Measurements from ENCODE around the gene SGCG.

Gene SGCG

GRCh38 chr13:23325191-23325590, 144.4 kb downstream of the SGCG start:
- no peak for ATAC-seq (ENCODE audit: low read depth)
- peak overlapping the region; percentile 11 for H3K27ac Mint-ChIP-seq
- no peaks in the 10 kb centered on the region for H3K36me3 Mint-ChIP-seq
- H3K4me1 Mint-ChIP-seq: peaks cover 2% of the 10 kb centered on the region
- peaks cover 1% of the 10 kb centered on the region for H3K27me3 Mint-ChIP-seq
- no peak for DNase-seq (ENCODE audit: low spot score in 2 of 2)
- H3K9me3 Mint-ChIP-seq: peaks cover 1% of the 10 kb centered on the region
- no peak overlapping the region for H3K4me3 Mint-ChIP-seq

GRCh38 chr13:23330356-23330755, 149.6 kb downstream of the SGCG start:
- no peak overlapping the region for H3K4me3 Mint-ChIP-seq

GRCh38 chr13:23339225-23339624, 158.4 kb downstream of the SGCG start:
- H3K27me3 Mint-ChIP-seq: no peaks in the 10 kb centered on the region
- H3K4me3 Mint-ChIP-seq: no peak overlapping the region
- peaks cover 23% of the 10 kb centered on the region for H3K36me3 Mint-ChIP-seq

More at GRCh38 chr13:23330356-23330755, 149.6 kb downstream of the SGCG start:
- Mint-ChIP-seq H3K36me3 (peaks cover 16% of the 10 kb centered on the region), H3K27ac (no peak overlapping the region), H3K27me3 (no peaks in the 10 kb centered on the region), H3K9me3 (peaks cover 9% of the 10 kb centered on the region), H3K4me1 (peaks cover 2% of the 10 kb centered on the region)
- no peak for DNase-seq (ENCODE audit: low spot score in 2 of 2)
- no peak for ATAC-seq (ENCODE audit: low read depth)

GRCh38 chr13:23344931-23345595, 164.3 kb downstream of the SGCG start:
- DNase-seq (ENCODE audit: low spot score in 2 of 2) (no peak), ATAC-seq (ENCODE audit: low read depth) (no peak)
- no peaks in the 10 kb centered on the region for H3K27me3 Mint-ChIP-seq
- no peak overlapping the region for H3K27ac Mint-ChIP-seq
- no peaks in the 10 kb centered on the region for H3K9me3 Mint-ChIP-seq
- H3K4me3 Mint-ChIP-seq: no peak overlapping the region
- peaks cover 52% of the 10 kb centered on the region for H3K36me3 Mint-ChIP-seq
- peaks cover 3% of the 10 kb centered on the region for H3K4me1 Mint-ChIP-seq

More at GRCh38 chr13:23339225-23339624, 158.4 kb downstream of the SGCG start:
- Mint-ChIP-seq H3K4me1 (no peaks in the 10 kb centered on the region), H3K27ac (no peak overlapping the region), H3K9me3 (no peaks in the 10 kb centered on the region)
- DNase-seq (ENCODE audit: low spot score in 2 of 2) (no peak), ATAC-seq (ENCODE audit: low read depth) (no peak)

GRCh38 chr13:23347601-23348000, 166.8 kb downstream of the SGCG start:
- Mint-ChIP-seq H3K27me3 (no peaks in the 10 kb centered on the region), H3K27ac (no peak overlapping the region), H3K9me3 (no peaks in the 10 kb centered on the region), H3K4me3 (no peak overlapping the region), H3K4me1 (peaks cover 5% of the 10 kb centered on the region), H3K36me3 (peaks cover 58% of the 10 kb centered on the region)
- ATAC-seq (ENCODE audit: low read depth) (no peak), DNase-seq (ENCODE audit: low spot score in 2 of 2) (no peak)

GRCh38 chr13:23348262-23349127, 167.7 kb downstream of the SGCG start:
- Mint-ChIP-seq H3K9me3 (no peaks in the 10 kb centered on the region), H3K4me3 (no peak overlapping the region)

GRCh38 chr13:23349161-23349897, 168.6 kb downstream of the SGCG start:
- DNase-seq (ENCODE audit: low spot score in 2 of 2): no peak
- Mint-ChIP-seq H3K27ac (no peak overlapping the region), H3K4me1 (peaks cover 8% of the 10 kb centered on the region), H3K36me3 (peaks cover 63% of the 10 kb centered on the region), H3K9me3 (no peaks in the 10 kb centered on the region), H3K27me3 (no peaks in the 10 kb centered on the region), H3K4me3 (no peak overlapping the region)
- ATAC-seq (ENCODE audit: low read depth): no peak

More at GRCh38 chr13:23348262-23349127, 167.7 kb downstream of the SGCG start:
- ATAC-seq (ENCODE audit: low read depth): no peak
- Mint-ChIP-seq H3K27ac (no peak overlapping the region), H3K4me1 (peaks cover 8% of the 10 kb centered on the region), H3K27me3 (no peaks in the 10 kb centered on the region), H3K36me3 (peaks cover 66% of the 10 kb centered on the region)
- DNase-seq (ENCODE audit: low spot score in 2 of 2): no peak

GRCh38 chr13:23350009-23350408, 169.2 kb downstream of the SGCG start:
- H3K36me3 Mint-ChIP-seq: peaks cover 65% of the 10 kb centered on the region
- H3K4me1 Mint-ChIP-seq: peaks cover 8% of the 10 kb centered on the region
- H3K27me3 Mint-ChIP-seq: no peaks in the 10 kb centered on the region
- H3K27ac Mint-ChIP-seq: no peak overlapping the region
- no peak for ATAC-seq (ENCODE audit: low read depth)
- H3K9me3 Mint-ChIP-seq: no peaks in the 10 kb centered on the region
- no peak overlapping the region for H3K4me3 Mint-ChIP-seq
- no peak for DNase-seq (ENCODE audit: low spot score in 2 of 2)

- peaks cover 59% of the 10 kb centered on the region for H3K36me3 Mint-ChIP-seq
- H3K4me3 Mint-ChIP-seq: no peak overlapping the region
- no peak overlapping the region for H3K27ac Mint-ChIP-seq
- ATAC-seq (ENCODE audit: low read depth) (no peak), DNase-seq (ENCODE audit: low spot score in 2 of 2) (no peak)
- H3K27me3 Mint-ChIP-seq: no peaks in the 10 kb centered on the region
- H3K9me3 Mint-ChIP-seq: no peaks in the 10 kb centered on the region
- peaks cover 8% of the 10 kb centered on the region for H3K4me1 Mint-ChIP-seq
Observed at GRCh38 chr13:23352161-23352560, 171.4 kb downstream of the SGCG start.

- peaks cover 5% of the 10 kb centered on the region for H3K4me1 Mint-ChIP-seq
- no peaks in the 10 kb centered on the region for H3K27me3 Mint-ChIP-seq
- no peak overlapping the region for H3K4me3 Mint-ChIP-seq
- H3K36me3 Mint-ChIP-seq: peaks cover 46% of the 10 kb centered on the region
- DNase-seq (ENCODE audit: low spot score in 2 of 2) (no peak), ATAC-seq (ENCODE audit: low read depth) (no peak)
- no peaks in the 10 kb centered on the region for H3K9me3 Mint-ChIP-seq
- no peak overlapping the region for H3K27ac Mint-ChIP-seq
Observed at GRCh38 chr13:23354520-23354919, 173.7 kb downstream of the SGCG start.

- Mint-ChIP-seq H3K27ac (no peak overlapping the region), H3K27me3 (no peaks in the 10 kb centered on the region), H3K4me1 (peaks cover 3% of the 10 kb centered on the region), H3K4me3 (no peak overlapping the region), H3K9me3 (no peaks in the 10 kb centered on the region), H3K36me3 (peaks cover 36% of the 10 kb centered on the region)
- no peak for ATAC-seq (ENCODE audit: low read depth)
- DNase-seq (ENCODE audit: low spot score in 2 of 2): no peak
Observed at GRCh38 chr13:23356368-23356767, 175.6 kb downstream of the SGCG start.

GRCh38 chr13:23357349-23357748, 176.6 kb downstream of the SGCG start:
- ATAC-seq (ENCODE audit: low read depth) (no peak), DNase-seq (ENCODE audit: low spot score in 2 of 2) (no peak)
- Mint-ChIP-seq H3K4me3 (no peak overlapping the region), H3K27me3 (no peaks in the 10 kb centered on the region), H3K4me1 (peaks cover 3% of the 10 kb centered on the region), H3K27ac (no peak overlapping the region), H3K9me3 (no peaks in the 10 kb centered on the region), H3K36me3 (peaks cover 36% of the 10 kb centered on the region)

GRCh38 chr13:23359882-23360281, 179.1 kb downstream of the SGCG start:
- DNase-seq (ENCODE audit: low spot score in 2 of 2): no peak
- Mint-ChIP-seq H3K27me3 (no peaks in the 10 kb centered on the region), H3K4me3 (no peak overlapping the region), H3K9me3 (no peaks in the 10 kb centered on the region), H3K4me1 (no peaks in the 10 kb centered on the region), H3K27ac (no peak overlapping the region), H3K36me3 (peaks cover 33% of the 10 kb centered on the region)
- no peak for ATAC-seq (ENCODE audit: low read depth)

GRCh38 chr13:23365652-23366051, 184.9 kb downstream of the SGCG start:
- Mint-ChIP-seq H3K27me3 (no peaks in the 10 kb centered on the region), H3K36me3 (peaks cover 39% of the 10 kb centered on the region)

More at GRCh38 chr13:23365652-23366051, 184.9 kb downstream of the SGCG start:
- Mint-ChIP-seq H3K4me3 (no peak overlapping the region), H3K9me3 (no peaks in the 10 kb centered on the region), H3K27ac (no peak overlapping the region), H3K4me1 (no peaks in the 10 kb centered on the region)
- ATAC-seq (ENCODE audit: low read depth) (no peak), DNase-seq (ENCODE audit: low spot score in 2 of 2) (no peak)
